Cardiac fibroblast (primary cell): ENCODE data around the gene ARID3B.

ENCODE experiments used
- DNase-seq, 2 donors: peaks; one replicate each; pipeline versions ENCODE4 v3.0.0 to v3.0.0-alpha.2; 2010; ENCODE audit warnings: low read depth in 2 of 2
- H3K4me3 ChIP-seq, 2 donors: replicated peaks in 1 of 2; 1 replicate in 1 of 2; 2 replicates in 1 of 2; pipeline ENCODE4 v1.5.1; 2011; ENCODE audit warnings: low read depth in 2 of 2, low read length in 2 of 2, mild to moderate bottlenecking in 2 of 2, moderate library complexity in 1 of 2
- TF ChIP-seq, protein P1 (sequence below): IDR thresholded peaks from one replicate; pipeline ENCODE4 v1.5.1; 2011; ENCODE audit warnings: low read depth, mild to moderate bottlenecking, low read length, inconsistent platforms

Gene ARID3B

DNA sequence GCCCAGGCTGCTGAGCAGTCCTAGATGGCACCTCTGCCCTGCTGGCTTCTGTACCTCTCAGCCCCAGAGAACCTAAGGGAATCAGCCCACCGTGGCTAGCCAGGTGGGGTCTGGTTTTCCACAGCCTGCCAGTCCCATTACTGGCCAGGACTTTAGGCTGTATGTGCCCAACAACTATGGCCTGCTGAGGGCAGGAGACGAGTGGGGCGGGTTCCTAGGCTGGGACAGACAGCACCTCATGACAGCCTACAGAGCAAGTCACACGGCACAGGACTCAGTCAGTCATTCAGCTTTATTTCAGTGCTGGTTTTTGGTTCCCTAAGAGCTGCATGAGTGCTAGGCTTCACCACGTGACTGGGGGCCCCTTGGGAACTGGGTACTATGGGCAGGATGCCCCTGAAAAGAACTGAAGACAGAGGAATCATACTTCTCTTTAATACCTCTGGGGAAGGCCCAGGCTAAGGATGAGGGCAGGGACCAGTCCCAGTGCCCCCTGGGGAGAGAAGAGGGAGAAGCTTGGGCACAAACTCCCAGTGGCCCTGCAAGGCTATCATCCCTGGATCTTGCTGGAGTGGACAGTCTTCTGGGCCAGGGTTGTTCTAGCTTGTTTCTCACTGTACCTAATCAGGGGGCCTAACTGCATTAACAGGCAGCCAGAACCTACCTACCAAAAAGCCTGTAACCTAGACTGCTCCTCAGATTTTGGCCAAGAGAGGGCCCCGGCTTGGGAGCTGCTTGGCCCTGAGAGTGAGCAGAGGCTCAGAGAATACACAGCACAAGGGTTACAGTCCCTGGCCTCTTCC is 89.5 kb downstream of the ARID3B start:
- TF ChIP-seq, protein P1, sequence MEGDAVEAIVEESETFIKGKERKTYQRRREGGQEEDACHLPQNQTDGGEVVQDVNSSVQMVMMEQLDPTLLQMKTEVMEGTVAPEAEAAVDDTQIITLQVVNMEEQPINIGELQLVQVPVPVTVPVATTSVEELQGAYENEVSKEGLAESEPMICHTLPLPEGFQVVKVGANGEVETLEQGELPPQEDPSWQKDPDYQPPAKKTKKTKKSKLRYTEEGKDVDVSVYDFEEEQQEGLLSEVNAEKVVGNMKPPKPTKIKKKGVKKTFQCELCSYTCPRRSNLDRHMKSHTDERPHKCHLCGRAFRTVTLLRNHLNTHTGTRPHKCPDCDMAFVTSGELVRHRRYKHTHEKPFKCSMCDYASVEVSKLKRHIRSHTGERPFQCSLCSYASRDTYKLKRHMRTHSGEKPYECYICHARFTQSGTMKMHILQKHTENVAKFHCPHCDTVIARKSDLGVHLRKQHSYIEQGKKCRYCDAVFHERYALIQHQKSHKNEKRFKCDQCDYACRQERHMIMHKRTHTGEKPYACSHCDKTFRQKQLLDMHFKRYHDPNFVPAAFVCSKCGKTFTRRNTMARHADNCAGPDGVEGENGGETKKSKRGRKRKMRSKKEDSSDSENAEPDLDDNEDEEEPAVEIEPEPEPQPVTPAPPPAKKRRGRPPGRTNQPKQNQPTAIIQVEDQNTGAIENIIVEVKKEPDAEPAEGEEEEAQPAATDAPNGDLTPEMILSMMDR, result no peak
- H3K4me3 ChIP-seq, result no peak overlapping the region
- DNase-seq, result peak in 1 of 2 donors; percentile 20

DNA sequence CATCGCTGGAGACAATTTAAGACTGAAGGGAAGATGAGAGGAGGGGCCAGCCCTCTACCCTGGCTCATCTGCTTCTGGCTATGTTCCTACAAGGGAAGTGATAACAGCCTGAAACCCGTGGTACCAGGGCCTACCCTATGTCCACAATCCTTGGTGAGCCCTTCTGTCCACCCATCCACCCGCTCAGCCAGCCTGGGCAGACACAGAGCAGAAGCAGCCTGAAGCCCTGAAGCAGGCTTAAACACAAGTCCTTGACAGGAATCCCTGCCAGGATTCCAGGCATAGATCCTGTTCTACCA is 90.0 kb downstream of the ARID3B start:
- TF ChIP-seq, protein P1, result no peak
- H3K4me3 ChIP-seq, result no peak overlapping the region
- DNase-seq, result no peak

DNA sequence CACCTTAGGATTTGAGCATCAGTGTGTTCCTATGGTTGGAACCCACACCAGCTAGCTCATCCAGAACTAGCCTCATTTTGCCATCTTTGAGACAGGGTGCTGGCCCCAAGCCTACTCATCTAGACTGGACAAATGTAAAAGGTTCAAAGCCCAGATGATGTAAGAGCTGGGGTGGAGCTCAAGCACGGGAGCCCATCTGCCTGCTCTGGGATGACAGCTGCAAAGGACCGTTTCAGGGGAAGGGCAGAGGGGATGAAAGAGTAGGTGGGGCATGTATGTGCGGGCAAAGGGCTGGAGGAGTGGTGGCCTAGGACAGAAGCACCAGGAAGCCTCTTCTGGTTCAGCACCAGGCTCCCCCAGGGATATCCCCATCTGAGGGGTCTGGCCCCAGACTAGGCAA is 90.4 kb downstream of the ARID3B start:
- DNase-seq, result no peak
- TF ChIP-seq, protein P1, result no peak
- no peak overlapping the region for H3K4me3 ChIP-seq

DNA sequence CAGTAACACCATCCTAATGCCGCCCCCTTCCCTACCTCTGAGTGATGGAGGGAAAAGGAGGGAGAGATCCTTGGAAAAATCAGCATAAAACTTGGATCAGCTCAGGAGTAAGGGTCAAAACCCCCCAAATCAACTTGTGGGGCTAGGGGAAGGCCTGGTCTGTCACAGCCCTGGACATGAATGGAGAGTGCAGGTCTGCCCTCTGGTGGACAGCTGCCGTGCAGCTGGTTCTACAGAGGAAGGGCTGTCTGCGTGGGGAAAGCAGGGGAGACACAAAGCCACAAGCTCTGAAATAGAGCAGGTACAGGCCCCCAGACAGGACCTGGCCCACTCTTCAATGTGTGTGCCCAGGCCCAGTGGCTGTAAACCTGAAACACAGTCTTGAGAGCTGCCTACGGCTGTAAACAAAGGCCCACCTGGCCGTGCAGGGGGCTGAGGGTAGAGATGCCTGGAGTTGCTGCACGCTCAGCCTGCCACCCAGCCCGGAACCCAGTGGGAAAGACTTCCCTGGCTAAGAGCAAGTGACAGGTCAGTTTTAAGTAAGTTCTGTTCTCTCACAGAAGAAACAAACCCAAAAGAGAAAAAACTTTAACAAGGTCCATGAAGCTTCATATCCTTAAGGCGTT is 91.0 kb downstream of the ARID3B start:
- H3K4me3 ChIP-seq, result no peak overlapping the region
- DNase-seq, result peak; percentile 61 to 63
- TF ChIP-seq, protein P1, result peak; percentile 94

DNA sequence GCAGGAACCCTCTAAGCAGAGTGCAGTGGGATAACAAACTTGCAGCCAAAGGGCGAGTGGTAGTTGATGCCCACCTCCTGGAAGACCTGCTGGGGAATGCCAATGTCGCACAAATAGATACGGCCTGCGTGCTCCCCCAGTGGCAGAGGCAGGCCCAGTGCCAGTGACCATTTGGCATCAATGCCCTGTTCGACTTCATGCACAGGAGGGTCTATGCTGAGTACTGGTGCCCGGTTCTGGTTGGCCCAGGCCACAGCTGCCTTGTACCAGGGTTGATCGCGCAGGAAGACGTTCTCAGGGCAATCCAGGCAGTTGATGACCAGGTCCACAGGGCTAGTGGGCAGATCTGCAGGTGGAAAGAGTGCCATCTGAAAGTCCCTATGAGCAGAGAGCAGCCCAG is 91.6 kb downstream of the ARID3B start:
- TF ChIP-seq, protein P1, result no peak
- DNase-seq, result no peak
- H3K4me3 ChIP-seq, result no peak overlapping the region

DNA sequence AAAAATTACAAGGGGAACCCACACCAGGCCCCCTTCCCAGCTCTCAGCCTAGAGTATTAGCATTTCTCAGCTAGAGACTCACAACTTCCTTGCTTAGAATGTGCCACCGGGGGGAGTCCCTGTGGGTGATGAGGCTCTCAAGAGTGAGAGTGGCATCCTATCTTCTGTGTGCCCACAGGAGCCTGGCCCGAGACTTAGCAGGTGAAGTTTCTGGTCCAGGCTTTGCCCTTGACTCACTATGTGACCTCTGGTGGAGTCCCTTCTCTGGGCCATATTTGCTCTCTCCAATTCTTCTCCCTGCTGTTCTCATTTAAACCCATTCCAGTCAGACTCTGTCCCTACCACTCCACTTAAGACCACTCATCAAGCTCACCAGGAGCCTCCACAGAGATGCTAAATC is 92.8 kb downstream of the ARID3B start:
- H3K4me3 ChIP-seq, result no peak overlapping the region
- DNase-seq, result no peak
- TF ChIP-seq, protein P1, result no peak

DNA sequence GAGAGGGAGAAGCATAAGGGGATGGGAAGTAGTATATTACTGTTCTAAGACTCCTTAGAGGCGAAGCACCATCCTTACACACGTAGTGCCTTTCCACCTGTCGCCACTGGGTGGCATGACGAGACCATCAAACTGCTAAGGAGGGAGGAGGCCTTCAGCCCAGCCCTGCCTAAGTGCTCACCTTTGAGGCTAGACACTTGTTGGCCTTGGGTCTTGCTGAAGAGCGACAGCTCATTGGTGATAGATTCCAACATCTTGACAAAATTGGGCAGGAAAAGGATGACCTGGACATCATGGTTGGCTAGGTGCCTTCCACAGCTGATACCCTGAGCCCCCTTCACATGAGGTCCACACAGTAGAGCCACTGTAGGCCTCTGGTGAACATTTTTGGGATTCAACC is 94.2 kb downstream of the ARID3B start:
- TF ChIP-seq, protein P1, result peak; percentile 81
- no peak overlapping the region for H3K4me3 ChIP-seq
- peak; percentile 73 to 75 for DNase-seq
